ENCODE results near the gene PCBP1. TPM values are rescaled to one million over a fixed set of nuclear protein-coding genes. Genes with fewer than 3 reads are reported as not detected.

Gene PCBP1
- total and polyA plus RNA-seq, 9 of the 15 experiments (the other 6 are each of a cell fraction or from before 2014, with no cell fraction given): 19.2 to 407 (median 78.1) TPM

GRCh38 chr2:70132244-70133126 is 45.2 kb downstream of the PCBP1 start (continued):
- TF ChIP-seq STAT5A (IDR thresholded peaks at IDR 0.05; ENCODE audit: borderline replicate concordance, low read length) (no peak), MEF2A (IDR thresholded peaks at IDR 0.05; ENCODE audit: control insufficient read depth, low read depth, low read length) (no peak), JUN (IDR thresholded peaks at IDR 0.05; ENCODE audit: borderline replicate concordance, low read depth, low read length) (no peak), JUN (CRISPR knock-in tag; IDR thresholded peaks at IDR 0.05; ENCODE audit: borderline replicate concordance) (no peak), CEBPB (tag; IDR thresholded peaks at IDR 0.05) (no peak), ZNF197 (CRISPR knock-in tag; IDR thresholded peaks at IDR 0.05; ENCODE audit: low read depth) (no peak), TCFL5 (CRISPR knock-in tag; conservative IDR thresholded peaks at IDR 0.05) (no peak), CBX2 (IDR thresholded peaks at IDR 0.05; ENCODE audit: insufficient read depth, low read length, poor library complexity, severe bottlenecking) (no peak), ZNF589 (CRISPR knock-in tag; IDR thresholded peaks at IDR 0.05; ENCODE audit: low read depth) (no peak), ARID3B (CRISPR knock-in tag; IDR thresholded peaks at IDR 0.05; ENCODE audit: borderline replicate concordance) (no peak), TAF15 (IDR thresholded peaks at IDR 0.05; ENCODE audit: low read depth, low read length) (no peak), COPS2 (conservative IDR thresholded peaks at IDR 0.05) (no peak), MIER1 (IDR thresholded peaks at IDR 0.05; ENCODE audit: low read depth) (no peak), RBM17 (IDR thresholded peaks at IDR 0.05; ENCODE audit: borderline replicate concordance, low read depth, low read length) (no peak), FOS (IDR thresholded peaks at IDR 0.05; ENCODE audit: extremely low read depth, insufficient read length) (no peak), HIVEP1 (CRISPR knock-in tag; IDR thresholded peaks at IDR 0.05) (no peak), OTX1 (CRISPR knock-in tag; IDR thresholded peaks at IDR 0.05) (no peak), ETV6 (IDR thresholded peaks at IDR 0.05; ENCODE audit: borderline replicate concordance in 1 of 2, low read depth in 2 of 2, low read length in 1 of 2) (no peak), ETV6 (CRISPR knock-in tag; IDR thresholded peaks at IDR 0.05; ENCODE audit: borderline replicate concordance) (no peak), CHD1 (IDR thresholded peaks at IDR 0.05; ENCODE audit: low read length) (no peak), CREM (IDR thresholded peaks at IDR 0.05; ENCODE audit: low read depth) (no peak), ZNF551 (CRISPR knock-in tag; IDR thresholded peaks at IDR 0.05) (no peak), CBX3 (IDR thresholded peaks at IDR 0.05; ENCODE audit: borderline replicate concordance in 1 of 2, low read length in 2 of 2) (no peak), ZNF217 (CRISPR knock-in tag; IDR thresholded peaks at IDR 0.05) (no peak), PYGO2 (tag; IDR thresholded peaks at IDR 0.05) (no peak)

All from K562 (cell line).